ENCODE data around the gene ITGA11.

GRCh38 chr15:68412218-68412617 lies 19.7 kb downstream of the ITGA11 start:
- TF ChIP-seq POLR2AphosphoS5 (IDR thresholded peaks at IDR 0.05; ENCODE audit: low read depth, low read length), result no peak
- no peak for TF ChIP-seq POLR2A (IDR thresholded peaks at IDR 0.05; ENCODE audit: low read depth, low read length)
- no peak for TF ChIP-seq TAF1 (IDR thresholded peaks at IDR 0.05; ENCODE audit: borderline replicate concordance, low read depth, low read length)

Measured in GM12892 (cell line).